GM13976 (cell line): ENCODE results near the gene PREX1.
"Not testable (repeated sequence)": the region's sequence is repeated elsewhere in the genome, so short reads cannot be mapped to it uniquely, and the experiment has no call there.

ENCODE experiments used
- DNase-seq: peaks from one replicate; pipeline ENCODE4 v3.0.0; 2012; ENCODE audit warnings: low spot score
- in situ Hi-C: fragments of 300-500 bp; cut with MboI; formaldehyde crosslinking; loops from one replicate; pipeline ENCODE4 v1.12.0; 2022; ENCODE audit warnings: low sequenced_read_pairs, mixed read lengths, inconsistent platforms; ENCODE audit not compliant: unreplicated experiment
- TF ChIP-seq, protein P1 (sequence below): IDR thresholded peaks from 2 replicates; pipeline ENCODE4 v1.5.1; 2012; ENCODE audit warnings: borderline replicate concordance, mild to moderate bottlenecking; ENCODE audit not compliant: insufficient read depth; ENCODE audit errors: extremely low read depth, missing control alignments, control extremely low read depth

The PREX1 gene, protein sequence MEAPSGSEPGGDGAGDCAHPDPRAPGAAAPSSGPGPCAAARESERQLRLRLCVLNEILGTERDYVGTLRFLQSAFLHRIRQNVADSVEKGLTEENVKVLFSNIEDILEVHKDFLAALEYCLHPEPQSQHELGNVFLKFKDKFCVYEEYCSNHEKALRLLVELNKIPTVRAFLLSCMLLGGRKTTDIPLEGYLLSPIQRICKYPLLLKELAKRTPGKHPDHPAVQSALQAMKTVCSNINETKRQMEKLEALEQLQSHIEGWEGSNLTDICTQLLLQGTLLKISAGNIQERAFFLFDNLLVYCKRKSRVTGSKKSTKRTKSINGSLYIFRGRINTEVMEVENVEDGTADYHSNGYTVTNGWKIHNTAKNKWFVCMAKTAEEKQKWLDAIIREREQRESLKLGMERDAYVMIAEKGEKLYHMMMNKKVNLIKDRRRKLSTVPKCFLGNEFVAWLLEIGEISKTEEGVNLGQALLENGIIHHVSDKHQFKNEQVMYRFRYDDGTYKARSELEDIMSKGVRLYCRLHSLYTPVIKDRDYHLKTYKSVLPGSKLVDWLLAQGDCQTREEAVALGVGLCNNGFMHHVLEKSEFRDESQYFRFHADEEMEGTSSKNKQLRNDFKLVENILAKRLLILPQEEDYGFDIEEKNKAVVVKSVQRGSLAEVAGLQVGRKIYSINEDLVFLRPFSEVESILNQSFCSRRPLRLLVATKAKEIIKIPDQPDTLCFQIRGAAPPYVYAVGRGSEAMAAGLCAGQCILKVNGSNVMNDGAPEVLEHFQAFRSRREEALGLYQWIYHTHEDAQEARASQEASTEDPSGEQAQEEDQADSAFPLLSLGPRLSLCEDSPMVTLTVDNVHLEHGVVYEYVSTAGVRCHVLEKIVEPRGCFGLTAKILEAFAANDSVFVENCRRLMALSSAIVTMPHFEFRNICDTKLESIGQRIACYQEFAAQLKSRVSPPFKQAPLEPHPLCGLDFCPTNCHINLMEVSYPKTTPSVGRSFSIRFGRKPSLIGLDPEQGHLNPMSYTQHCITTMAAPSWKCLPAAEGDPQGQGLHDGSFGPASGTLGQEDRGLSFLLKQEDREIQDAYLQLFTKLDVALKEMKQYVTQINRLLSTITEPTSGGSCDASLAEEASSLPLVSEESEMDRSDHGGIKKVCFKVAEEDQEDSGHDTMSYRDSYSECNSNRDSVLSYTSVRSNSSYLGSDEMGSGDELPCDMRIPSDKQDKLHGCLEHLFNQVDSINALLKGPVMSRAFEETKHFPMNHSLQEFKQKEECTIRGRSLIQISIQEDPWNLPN (N-terminal part only)

DNA sequence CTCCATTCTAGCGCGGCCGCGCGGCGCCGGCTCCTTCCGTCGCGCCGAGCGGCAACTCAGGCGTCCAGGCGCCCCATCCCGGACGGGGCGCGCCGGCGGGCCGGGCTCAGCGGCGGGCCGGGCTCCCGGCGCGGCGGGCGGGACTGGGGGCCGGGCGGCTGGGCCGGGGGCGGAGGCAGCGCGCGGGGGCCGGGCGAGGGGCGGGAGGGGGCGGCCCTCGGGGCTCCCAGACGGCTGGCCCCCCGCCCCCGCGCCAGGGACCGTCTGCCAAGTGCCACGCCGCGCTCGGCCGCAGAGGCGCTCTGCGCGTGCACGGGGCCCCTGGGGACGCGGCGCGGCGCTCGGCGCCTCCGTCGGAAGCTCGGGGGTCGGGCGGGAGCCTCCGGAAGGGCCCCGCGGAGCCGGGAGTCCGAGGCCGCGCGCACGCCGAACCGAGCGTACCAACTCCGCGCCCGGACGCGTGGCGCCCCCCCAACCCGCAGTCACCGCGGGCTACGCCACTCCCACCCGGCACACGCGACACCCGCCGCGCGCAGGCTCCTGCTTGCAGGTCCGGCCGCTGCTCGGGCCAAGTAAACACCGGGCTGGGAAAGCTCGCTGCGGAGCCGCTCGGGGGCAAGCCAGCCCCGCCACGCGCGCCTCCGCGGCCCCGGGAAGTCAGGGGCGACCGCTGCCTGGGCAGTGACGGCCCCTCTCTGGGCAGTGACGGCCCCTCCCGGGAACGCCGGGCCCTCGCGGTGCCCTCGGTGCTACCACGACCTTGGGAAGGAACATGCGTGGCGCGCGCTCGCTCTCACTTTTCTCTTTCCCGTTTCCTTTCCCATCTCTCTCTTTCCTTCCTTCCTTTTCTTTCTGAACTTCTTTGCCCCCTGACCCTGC is at the start of gene PREX1:
PREX1 (minus strand) TSS at position 145 of the 879 bp plus-strand sequence; CDS start at position 6, 139 bp downstream.
- peak; percentile 96 for DNase-seq
- TF ChIP-seq, protein P1, sequence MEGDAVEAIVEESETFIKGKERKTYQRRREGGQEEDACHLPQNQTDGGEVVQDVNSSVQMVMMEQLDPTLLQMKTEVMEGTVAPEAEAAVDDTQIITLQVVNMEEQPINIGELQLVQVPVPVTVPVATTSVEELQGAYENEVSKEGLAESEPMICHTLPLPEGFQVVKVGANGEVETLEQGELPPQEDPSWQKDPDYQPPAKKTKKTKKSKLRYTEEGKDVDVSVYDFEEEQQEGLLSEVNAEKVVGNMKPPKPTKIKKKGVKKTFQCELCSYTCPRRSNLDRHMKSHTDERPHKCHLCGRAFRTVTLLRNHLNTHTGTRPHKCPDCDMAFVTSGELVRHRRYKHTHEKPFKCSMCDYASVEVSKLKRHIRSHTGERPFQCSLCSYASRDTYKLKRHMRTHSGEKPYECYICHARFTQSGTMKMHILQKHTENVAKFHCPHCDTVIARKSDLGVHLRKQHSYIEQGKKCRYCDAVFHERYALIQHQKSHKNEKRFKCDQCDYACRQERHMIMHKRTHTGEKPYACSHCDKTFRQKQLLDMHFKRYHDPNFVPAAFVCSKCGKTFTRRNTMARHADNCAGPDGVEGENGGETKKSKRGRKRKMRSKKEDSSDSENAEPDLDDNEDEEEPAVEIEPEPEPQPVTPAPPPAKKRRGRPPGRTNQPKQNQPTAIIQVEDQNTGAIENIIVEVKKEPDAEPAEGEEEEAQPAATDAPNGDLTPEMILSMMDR = peak; percentile 4
- in situ Hi-C loops = no loop called here

DNA sequence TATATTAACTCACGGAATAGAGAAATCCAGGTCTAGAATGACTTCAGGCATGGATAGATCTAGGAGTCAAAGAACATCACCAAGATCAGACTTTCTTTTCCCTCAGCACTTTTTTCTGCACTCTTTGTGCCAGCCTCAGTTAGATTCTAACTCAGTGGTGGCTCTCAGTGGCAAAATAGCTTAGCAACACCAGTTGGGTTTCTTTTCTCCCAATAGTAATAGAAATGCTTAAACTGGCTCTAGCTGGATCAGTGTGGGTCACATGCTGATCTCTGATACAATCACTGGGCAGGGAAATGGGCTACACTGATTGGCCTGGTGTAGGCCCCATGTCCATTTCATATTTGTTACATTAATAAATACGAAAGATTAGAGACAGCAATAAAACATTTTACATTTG is 49.5 kb upstream of the PREX1 start:
- in situ Hi-C loops = no loop called here
- no peak for DNase-seq
- TF ChIP-seq, protein P1 = no peak

DNA sequence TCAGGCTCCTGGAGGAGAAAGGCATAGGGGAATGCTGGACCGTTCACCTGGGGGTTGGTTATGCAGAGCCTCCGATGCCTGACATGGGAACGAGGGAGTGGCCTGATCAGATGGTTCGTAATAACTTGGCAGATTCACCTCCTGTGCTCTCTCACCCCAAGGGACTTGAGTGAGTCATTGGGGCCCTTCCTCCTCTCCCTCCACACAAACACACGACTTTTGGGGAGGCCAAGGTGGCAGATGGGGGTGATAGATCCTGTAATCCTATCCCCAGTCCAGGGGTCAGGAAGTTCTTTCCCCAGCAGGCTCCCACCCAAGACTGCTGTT is 48.1 kb upstream of the PREX1 start:
- TF ChIP-seq, protein P1 = no peak
- in situ Hi-C loops = no loop called here
- no peak for DNase-seq

DNA sequence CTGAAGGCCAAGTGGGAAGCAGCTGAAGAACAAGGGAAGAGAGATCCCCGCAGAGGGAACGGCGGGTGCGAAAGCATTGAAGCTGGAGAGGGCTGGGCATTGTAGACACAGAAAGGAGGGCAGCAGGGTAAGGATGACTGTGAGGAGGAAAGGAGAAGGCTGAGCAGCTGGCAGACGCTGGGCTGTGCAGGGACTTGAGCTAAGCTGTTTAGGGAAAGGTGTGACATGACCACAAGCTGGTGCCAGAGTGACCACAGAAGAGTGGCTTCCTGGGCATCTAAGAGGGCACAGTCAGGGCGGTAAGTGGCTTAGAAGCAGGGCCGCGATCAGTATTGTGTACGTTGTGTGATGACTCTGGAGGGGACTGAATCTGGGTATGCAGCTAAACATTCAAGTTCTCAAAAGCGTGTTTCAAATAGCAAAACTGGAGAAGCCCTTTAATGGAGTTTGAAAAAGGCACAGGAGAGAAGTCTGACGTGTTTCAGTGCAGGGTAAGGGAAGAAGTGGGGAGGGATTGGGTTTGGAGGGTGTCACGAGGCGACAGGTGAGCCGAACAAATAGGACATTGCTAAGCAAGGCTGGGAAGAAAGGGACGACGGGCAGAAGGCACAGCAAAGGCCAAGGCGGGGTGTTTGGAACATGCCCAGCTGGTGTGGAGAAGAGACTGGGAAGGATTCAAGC is 47.6 kb upstream of the PREX1 start:
- DNase-seq = no peak
- in situ Hi-C loops = no loop called here
- TF ChIP-seq, protein P1 = no peak

DNA sequence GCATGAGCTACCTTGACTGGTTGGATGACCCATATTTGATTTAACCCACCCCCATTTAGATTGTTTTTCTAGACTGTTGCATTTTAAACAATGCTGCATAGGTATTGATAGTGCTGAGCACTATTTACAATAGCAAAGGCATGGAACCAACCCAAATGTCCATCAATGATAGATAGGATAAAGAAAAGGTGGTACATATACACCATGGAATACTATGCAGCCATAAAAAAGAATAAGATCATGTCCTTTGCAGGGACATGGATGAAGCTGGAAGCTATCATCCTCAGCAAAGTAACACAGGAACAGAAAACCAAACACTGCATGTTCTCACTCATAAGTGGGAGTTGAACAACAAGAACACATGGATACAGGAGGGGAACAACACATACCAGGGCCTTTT is 41.6 kb upstream of the PREX1 start:
- in situ Hi-C loops, DNase-seq: not testable (repeated sequence)

DNA sequence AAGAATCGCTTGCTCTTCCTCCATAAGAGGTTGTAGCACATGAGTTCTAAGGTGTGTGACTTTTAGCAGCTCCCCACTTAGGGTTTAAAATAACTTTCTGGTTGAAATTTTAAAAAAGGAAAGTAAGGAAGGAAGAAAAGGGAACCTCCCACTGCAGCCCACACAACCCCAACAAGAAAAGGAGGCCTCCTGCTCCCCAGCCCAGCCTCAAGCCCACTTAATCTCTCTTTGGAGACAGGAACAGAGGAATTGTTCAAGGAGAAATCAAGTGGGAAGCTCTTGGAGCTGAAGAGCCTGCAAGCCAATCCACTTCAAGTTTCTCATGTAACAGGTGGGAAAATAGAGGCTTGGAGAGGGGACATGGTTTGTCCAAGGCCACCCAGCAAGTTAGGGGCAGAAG is 39.1 kb upstream of the PREX1 start:
- DNase-seq = no peak
- TF ChIP-seq, protein P1 = no peak
- in situ Hi-C loops = no loop called here
